DMS 273 (cell line): ENCODE data around the gene PATE1.
"Not testable (repeated sequence)": the region's sequence is repeated elsewhere in the genome, so short reads cannot be mapped to it uniquely, and the experiment has no call there.

ENCODE experiments used
- DNase-seq: peaks from one replicate; lab custom pipeline; 2025; ENCODE audit not compliant: unreplicated experiment; lab: John Stamatoyannopoulos, UW

The PATE1 gene

DNA sequence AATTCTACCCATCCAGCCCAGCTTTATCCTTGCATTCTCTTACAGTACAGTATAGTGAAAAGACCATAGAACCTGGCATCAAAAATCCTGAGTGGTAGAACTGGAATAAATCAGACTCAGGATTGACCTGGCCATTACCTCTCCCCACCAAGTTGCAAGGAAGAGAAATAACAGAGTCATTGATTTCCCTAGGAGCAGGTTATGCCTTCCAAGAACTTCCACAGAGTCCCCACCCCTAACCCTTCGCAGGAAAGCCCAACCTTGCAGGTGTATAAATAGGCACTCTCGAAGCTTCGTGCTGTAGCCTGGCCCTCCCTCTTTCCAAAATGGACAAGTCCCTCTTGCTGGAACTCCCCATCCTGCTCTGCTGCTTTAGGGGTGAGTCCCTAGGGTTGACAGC, at the start of gene PATE1:
TSS of gene PATE1 (plus strand) at position 301 of the 400 bp plus-strand sequence. CDS start at position 327, 26 bp downstream.
- DNase-seq, result no peak

- DNase-seq, result no peak
These were observed 45.0 kb upstream of the PATE1 start for GRCh38 chr11:125701018-125701610.

- DNase-seq, result no peak
These were observed 44.0 kb upstream of the PATE1 start for GRCh38 chr11:125701858-125702621.

DNA sequence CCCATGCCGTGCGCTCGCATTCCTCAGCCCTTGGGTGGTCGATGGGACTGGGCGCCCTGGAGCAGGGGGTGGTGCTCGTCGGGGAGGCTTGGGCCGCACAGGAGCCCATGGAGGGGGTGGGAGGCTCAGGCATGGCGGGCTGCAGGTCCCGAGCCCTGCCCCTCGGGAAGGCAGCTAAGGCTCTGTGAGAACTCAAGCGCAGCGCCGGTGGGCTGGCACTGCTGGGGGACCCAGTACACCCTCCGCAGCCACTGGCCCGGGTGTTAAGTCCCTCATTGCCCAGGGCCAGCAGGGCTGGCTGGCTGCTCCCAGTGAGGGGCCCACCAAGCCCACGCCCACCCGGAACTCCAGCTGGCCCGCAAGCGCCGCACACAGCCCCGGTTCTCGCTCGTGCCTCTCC, 41.4 kb upstream of the PATE1 start:
- DNase-seq, result not testable (repeated sequence)

GRCh38 chr11:125720781-125721180, 25.3 kb upstream of the PATE1 start:
- no peak for DNase-seq

DNA sequence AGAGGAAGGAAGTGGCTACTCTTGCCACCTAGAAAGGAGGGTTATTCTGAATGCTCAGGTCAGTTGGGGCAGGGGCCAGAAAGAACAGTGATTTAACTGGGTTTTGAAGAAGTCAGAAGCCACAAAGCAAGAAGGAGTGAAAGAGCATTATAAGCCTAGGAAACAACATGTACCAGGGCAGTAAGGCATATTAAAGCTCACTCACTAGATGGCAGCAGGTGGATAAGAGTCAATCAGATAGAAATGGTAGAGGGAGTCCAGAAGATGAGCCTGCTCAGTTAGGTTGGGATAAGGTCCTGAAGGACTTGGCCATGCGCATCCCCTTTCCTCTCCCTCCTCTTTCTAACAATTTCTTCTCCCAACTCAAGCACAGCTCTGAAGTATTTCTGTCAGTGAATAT, 22.0 kb upstream of the PATE1 start:
- DNase-seq, result peak; percentile 20

DNA sequence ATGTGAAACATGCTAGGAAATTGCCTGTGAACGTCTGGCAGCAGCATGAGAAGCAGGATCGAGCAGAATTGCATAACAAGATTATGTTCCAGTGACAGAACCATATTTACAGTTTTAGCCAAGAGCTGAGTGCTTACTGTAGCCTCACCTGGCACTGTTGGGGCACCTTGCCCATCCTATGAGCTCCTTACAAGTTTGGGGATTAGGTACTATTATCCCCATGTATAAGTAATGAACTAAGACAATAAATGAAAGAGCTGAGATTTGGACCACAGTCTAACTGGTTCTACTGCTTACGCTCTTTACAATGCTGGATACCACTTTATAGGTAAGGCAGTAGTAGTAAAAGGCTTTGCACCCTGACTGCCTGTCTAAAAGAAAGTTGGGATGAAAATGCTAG, 17.1 kb upstream of the PATE1 start:
- DNase-seq, result no peak

GRCh38 chr11:125740617-125741016, 5.5 kb upstream of the PATE1 start:
- DNase-seq, result no peak

- no peak for DNase-seq
These were observed 2.4 kb upstream of the PATE1 start for GRCh38 chr11:125743681-125744080.

DNA sequence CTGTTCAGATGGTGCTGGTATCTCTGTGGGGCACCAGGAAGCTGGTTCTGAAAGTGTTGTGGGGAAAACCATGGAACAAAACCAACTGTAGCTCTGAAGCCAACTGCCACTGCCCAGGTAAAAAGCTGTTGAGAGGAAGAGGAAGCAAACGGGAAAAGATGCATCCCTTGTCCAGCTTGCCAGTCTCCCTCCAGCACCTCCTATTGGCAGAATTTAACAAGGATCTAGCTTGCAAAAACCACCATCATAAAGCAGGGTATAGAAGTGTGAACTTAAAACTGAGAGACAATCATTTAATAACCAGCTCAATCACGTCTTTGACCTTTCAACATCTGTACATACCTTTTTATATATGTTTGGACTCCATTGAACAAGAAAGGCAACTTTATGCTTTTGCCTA, 4.5 kb downstream of the PATE1 start:
- no peak for DNase-seq

DNA sequence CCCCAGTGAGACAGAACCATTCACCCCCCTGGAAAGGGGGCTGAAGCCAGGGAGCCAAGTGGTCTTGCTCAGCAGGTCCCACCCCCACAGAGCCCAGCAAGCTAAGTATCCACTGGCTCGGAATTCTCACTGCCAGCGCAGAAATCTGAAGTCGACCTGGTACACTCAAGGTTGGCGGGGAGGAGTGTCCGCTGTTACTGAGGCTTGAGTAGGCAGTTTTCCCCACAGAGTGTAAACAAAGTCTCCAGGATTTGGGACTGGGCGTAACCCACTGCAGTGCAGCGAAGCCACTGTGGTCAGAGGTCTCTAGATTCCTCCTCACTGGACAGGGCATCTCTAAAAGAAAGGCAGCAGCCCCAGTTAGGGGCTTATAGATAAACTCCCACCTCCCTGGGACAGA, 10.0 kb downstream of the PATE1 start:
- DNase-seq, result no peak

GRCh38 chr11:125762445-125762844, 16.4 kb downstream of the PATE1 start:
- DNase-seq, result no peak

DNA sequence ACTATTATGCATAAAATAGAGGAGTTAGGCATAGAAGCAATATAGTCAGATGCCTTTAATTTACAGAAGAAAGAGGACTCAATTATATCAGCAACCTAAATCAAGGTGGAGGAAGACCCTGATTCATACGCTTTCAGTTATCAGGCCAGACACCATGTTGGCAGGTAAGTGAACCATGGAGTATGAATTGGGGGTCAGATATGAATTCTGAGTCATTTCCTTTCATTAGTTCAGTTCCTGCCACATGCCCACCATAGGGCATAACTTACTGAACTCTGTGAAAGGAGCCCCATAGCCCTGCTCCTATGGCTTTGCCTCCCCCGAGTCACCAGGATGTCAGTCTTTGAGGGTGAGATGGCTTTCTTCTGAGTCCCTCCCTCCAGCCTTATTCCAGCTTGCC, 17.4 kb downstream of the PATE1 start:
- no peak for DNase-seq

GRCh38 chr11:125766251-125766650, 20.2 kb downstream of the PATE1 start:
- DNase-seq, result no peak

GRCh38 chr11:125768336-125769046, 22.4 kb downstream of the PATE1 start:
- no peak for DNase-seq

DNA sequence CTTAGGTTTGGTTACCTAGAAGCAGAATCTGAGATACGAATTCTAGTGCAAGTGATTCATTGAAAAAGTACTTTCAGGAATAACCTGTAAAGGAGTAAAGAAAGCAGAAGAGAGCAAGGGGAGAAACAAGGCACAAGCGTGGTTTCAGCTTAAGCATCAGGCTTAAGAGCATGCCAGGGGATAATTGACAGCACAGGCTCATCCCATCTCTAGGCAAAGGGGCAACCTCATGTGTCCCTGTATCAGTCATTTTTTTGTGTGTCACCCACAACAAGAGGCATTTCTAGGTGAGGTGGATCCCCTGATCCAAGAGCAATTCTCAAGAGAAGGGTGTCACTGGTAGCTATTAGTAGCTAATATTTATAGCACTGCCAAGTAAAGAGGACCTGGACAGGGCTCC, 24.5 kb downstream of the PATE1 start:
- DNase-seq, result no peak

- no peak for DNase-seq
These were observed 26.9 kb downstream of the PATE1 start for GRCh38 chr11:125772834-125773505.

GRCh38 chr11:125773516-125773915, 27.4 kb downstream of the PATE1 start:
- DNase-seq, result no peak

DNA sequence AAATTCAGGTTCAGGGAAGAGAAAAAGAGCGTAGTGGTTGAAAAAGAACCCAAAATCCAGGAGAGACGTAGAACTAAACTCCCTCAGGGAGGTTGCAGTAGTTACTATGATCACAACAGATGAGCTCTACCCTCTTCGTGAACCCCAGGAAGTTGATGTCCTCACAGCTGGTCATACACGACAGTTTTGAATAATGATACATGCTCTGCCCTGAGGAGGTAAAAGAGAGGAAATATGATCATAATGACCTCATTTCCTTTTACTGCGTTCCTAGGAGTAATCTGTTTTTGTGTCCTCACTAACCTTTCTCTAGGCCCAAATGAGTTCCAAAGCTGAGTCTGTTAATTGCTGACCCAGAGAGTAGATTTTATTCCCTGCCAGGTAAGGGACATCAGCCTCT, 31.2 kb downstream of the PATE1 start:
- no peak for DNase-seq

GRCh38 chr11:125778728-125779127, 32.6 kb downstream of the PATE1 start, which contains the start of gene PATE2:
Gene PATE2 (minus strand): TSS chr11:125778828. CDS start chr11:125778773, 55 bp downstream.
- DNase-seq, result no peak

DNA sequence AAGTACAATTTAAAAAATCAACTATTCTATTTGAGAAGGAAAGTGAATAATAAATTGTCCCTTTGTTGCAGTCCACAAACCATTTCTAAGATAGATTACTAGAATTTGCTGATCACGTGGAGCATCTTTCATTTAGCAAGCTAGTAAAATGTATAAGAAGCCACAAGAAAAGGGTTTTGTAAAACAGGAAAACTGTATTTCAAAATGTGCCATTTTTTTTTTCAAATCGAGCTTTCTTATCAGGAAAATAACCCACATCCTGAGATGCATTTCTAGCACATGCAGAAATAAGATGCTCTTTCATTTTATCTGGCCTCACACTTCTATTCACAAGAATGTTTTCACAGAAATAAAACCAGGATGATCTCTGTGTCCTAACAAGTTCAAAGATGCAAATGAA, 38.6 kb downstream of the PATE1 start:
- DNase-seq, result no peak
